Liver (tissue), 9 donors: ENCODE data around the gene ZDHHC14. TPM values are rescaled to one million over a fixed set of nuclear protein-coding genes. Genes with fewer than 3 reads are reported as not detected.

ENCODE experiments used
- DNase-seq: peaks from one replicate; pipeline ENCODE4 v3.0.0-alpha.2; 2017; ENCODE audit warnings: low spot score
- H3K27ac ChIP-seq, 2 donors: one replicate each; pipeline ENCODE4 v1.7.0; 2013; ENCODE audit warnings: inconsistent platforms in 2 of 2, low read length in 2 of 2, control low read depth in 1 of 2, low read depth in 1 of 2, mild to moderate bottlenecking in 1 of 2
- H3K27me3 ChIP-seq, 4 donors: one replicate each; pipeline versions ENCODE4 v1.6.1 to v1.7.0; 2013; ENCODE audit warnings: low read length in 3 of 4, inconsistent platforms in 1 of 4, mild to moderate bottlenecking in 1 of 4, moderate library complexity in 1 of 4; ENCODE audit not compliant: control insufficient read depth in 4 of 4, insufficient read depth in 4 of 4
- H3K36me3 ChIP-seq, 4 donors: one replicate each; pipeline versions ENCODE4 v1.6.1 to v1.7.0; 2013; ENCODE audit warnings: low read length in 3 of 4, mild to moderate bottlenecking in 3 of 4, low read depth in 1 of 4, moderate library complexity in 1 of 4; ENCODE audit not compliant: control insufficient read depth in 4 of 4, insufficient read depth in 3 of 4
- H3K4me1 ChIP-seq, 4 donors: one replicate each; pipeline versions ENCODE4 v1.6.1 to v1.7.0; 2013; ENCODE audit warnings: low read length in 3 of 4, mild to moderate bottlenecking in 3 of 4, moderate library complexity in 1 of 4; ENCODE audit not compliant: control insufficient read depth in 4 of 4, insufficient read depth in 4 of 4
- H3K4me3 ChIP-seq, 3 donors: one replicate each; pipeline versions ENCODE4 v1.6.1 to v1.7.0; 2013; ENCODE audit warnings: low read length in 3 of 3, control low read depth in 1 of 3, low read depth in 1 of 3, mild to moderate bottlenecking in 1 of 3
- H3K9ac ChIP-seq, 2 donors: one replicate each; pipeline ENCODE4 v1.7.0; 2013; ENCODE audit warnings: low read length in 2 of 2, mild to moderate bottlenecking in 2 of 2, moderate library complexity in 2 of 2, control low read depth in 1 of 2, low read depth in 1 of 2
- H3K9me3 ChIP-seq, 4 donors: one replicate each; pipeline versions ENCODE4 v1.6.1 to v1.7.0; 2013; ENCODE audit warnings: low read length in 3 of 4; ENCODE audit not compliant: control insufficient read depth in 4 of 4
- ATF3 ChIP-seq: IDR thresholded peaks from 2 replicates; pipeline ENCODE4 v1.6.1; 2016; ENCODE audit warnings: antibody characterized with exemption
- EGR1 ChIP-seq, 2 donors: IDR thresholded peaks; 2 replicates each; pipeline ENCODE4 v1.6.1; 2016 to 2018; ENCODE audit warnings: antibody characterized with exemption in 2 of 2, low read depth in 2 of 2
- FOXA1 ChIP-seq: IDR thresholded peaks from 2 replicates; pipeline ENCODE4 v1.6.1; 2016; ENCODE audit warnings: antibody characterized with exemption
- FOXA2 ChIP-seq: IDR thresholded peaks from 2 replicates; pipeline ENCODE4 v1.6.1; 2016; ENCODE audit warnings: antibody characterized with exemption
- GABPA ChIP-seq, 2 donors: IDR thresholded peaks in 1 of 2; conservative IDR thresholded peaks in 1 of 2; 2 replicates each; pipeline ENCODE4 v1.6.1; 2016; ENCODE audit warnings: antibody characterized with exemption in 2 of 2, mild to moderate bottlenecking in 1 of 2, moderate library complexity in 1 of 2
- HNF4A ChIP-seq, 2 donors: conservative IDR thresholded peaks; 2 replicates each; pipeline ENCODE4 v1.6.1; 2016; ENCODE audit warnings: antibody characterized with exemption in 2 of 2, mild to moderate bottlenecking in 2 of 2
- HNF4G ChIP-seq: IDR thresholded peaks from 2 replicates; pipeline ENCODE4 v1.6.1; 2016; ENCODE audit warnings: antibody characterized with exemption
- MAX ChIP-seq: IDR thresholded peaks from 2 replicates; pipeline ENCODE4 v1.6.1; 2016; ENCODE audit warnings: antibody characterized with exemption
- NR2F2 ChIP-seq: IDR thresholded peaks from 2 replicates; pipeline ENCODE4 v1.6.1; 2016; ENCODE audit warnings: antibody characterized with exemption
- RAD21 ChIP-seq, 2 donors: IDR thresholded peaks; 2 replicates each; pipeline ENCODE4 v1.6.1; 2016; ENCODE audit warnings: antibody characterized with exemption in 2 of 2, mild to moderate bottlenecking in 2 of 2
- RXRA ChIP-seq, 2 donors: IDR thresholded peaks; 2 replicates each; pipeline ENCODE4 v1.6.1; 2017 to 2018; ENCODE audit warnings: antibody characterized with exemption in 2 of 2, mild to moderate bottlenecking in 1 of 2
- SP1 ChIP-seq: IDR thresholded peaks from 2 replicates; pipeline ENCODE4 v1.6.1; 2018; ENCODE audit warnings: antibody characterized with exemption, mild to moderate bottlenecking
- TAF1 ChIP-seq: conservative IDR thresholded peaks from 2 replicates; pipeline ENCODE4 v1.6.1; 2016; ENCODE audit warnings: antibody characterized with exemption, mild to moderate bottlenecking
- YY1 ChIP-seq: IDR thresholded peaks from 2 replicates; pipeline ENCODE4 v1.6.1; 2016; ENCODE audit warnings: antibody characterized with exemption, mild to moderate bottlenecking
- WGBS: extraction: QIAGEN DNeasy Blood & Tissue Kit; methylation state at CpG from one replicate; pipeline ENCODE4 v1.1.7; 2013; 5-methylcytosine and 5-hydroxymethylcytosine counted together
- polyA plus RNA-seq, 2 donors: library from polyadenylated mRNA; stranded (reverse) in 1 of 2; unstranded in 1 of 2; fragments of 200-250 nt in 1 of 2; fragments of >200 nt in 1 of 2; fragmentation: Nextera tagmentation in 1 of 2; extraction: Ambion mirVana in 1 of 2; gene quantifications; one replicate each; pipeline versions ENCODE4 v1.2.1 to v1.2.3, GENCODE V29; 2013 to 2015
- total RNA-seq, 2 donors: library from RNA; depleted of rRNA; stranded (reverse); fragments of >200 nt; gene quantifications; one replicate each; pipeline ENCODE4 v1.2.3, GENCODE V29; 2014
- TF ChIP-seq, protein P1 (sequence below): IDR thresholded peaks from 2 replicates; pipeline ENCODE4 v1.6.1; 2016; ENCODE audit warnings: antibody characterized with exemption, mild to moderate bottlenecking
- TF ChIP-seq, protein P2 (sequence below): IDR thresholded peaks from 2 replicates; pipeline ENCODE4 v1.6.1; 2016; ENCODE audit warnings: antibody characterized with exemption
- donor health status: healthy.
- donor health status: healthy.
- donor health status: healthy.
- donor health status: healthy.
- donor health status: healthy.

The ZDHHC14 gene
- total and polyA plus RNA-seq, 4 donors, result 4.4 to 11.7 (median 8.4) TPM

DNA sequence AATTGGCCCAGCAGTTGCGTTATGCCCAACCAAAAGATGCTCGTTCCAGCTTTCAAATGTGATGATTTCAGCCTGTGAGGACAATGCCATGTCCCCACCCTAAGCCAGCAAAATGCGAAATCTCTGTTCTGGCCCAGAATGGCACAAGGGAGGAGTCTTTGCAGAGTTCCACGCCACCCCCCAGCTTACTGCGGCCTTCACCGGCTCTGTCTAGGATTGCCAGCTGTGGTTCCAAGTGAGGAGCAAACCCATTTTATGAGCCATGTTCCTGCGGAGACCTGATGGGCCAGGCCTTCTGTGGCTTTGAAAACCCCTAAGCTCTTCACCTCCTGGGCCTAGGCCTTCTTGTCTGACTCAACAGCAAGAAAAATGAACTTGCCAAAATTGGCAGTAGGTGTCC is 295.3 kb downstream of the ZDHHC14 start:
- Histone ChIP-seq H3K9me3 (no peaks in the 10 kb centered on the region), H3K27me3 (no peaks in the 10 kb centered on the region), H3K36me3 (peaks cover 0 to 5% (median 0%) of the 10 kb centered on the region in 4 donors), H3K9ac (no peak overlapping the region), H3K4me3 (no peak overlapping the region), H3K27ac (no peak overlapping the region), H3K4me1 (no peaks in the 10 kb centered on the region)
- 82% methylated on average over 7 of the region's 7 CpGs for WGBS
- DNase-seq, result no peak
- TF ChIP-seq HNF4G (no peak), NR2F2 (no peak), RAD21 (IDR thresholded peaks at IDR 0.05) (no peak), YY1 (no peak), TAF1 (no peak), MAX (no peak), SP1 (no peak), FOXA1 (no peak), HNF4A (conservative IDR thresholded peaks at IDR 0.05) (no peak), FOXA2 (no peak), ATF3 (no peak), RXRA (IDR thresholded peaks at IDR 0.05) (no peak), EGR1 (IDR thresholded peaks at IDR 0.05; ENCODE audit: low read depth in 2 of 2) (no peak), GABPA (IDR thresholded peaks at IDR 0.05 in 1 of 2, conservative IDR thresholded peaks at IDR 0.05 in 1 of 2) (no peak)
- TF ChIP-seq, protein P1, sequence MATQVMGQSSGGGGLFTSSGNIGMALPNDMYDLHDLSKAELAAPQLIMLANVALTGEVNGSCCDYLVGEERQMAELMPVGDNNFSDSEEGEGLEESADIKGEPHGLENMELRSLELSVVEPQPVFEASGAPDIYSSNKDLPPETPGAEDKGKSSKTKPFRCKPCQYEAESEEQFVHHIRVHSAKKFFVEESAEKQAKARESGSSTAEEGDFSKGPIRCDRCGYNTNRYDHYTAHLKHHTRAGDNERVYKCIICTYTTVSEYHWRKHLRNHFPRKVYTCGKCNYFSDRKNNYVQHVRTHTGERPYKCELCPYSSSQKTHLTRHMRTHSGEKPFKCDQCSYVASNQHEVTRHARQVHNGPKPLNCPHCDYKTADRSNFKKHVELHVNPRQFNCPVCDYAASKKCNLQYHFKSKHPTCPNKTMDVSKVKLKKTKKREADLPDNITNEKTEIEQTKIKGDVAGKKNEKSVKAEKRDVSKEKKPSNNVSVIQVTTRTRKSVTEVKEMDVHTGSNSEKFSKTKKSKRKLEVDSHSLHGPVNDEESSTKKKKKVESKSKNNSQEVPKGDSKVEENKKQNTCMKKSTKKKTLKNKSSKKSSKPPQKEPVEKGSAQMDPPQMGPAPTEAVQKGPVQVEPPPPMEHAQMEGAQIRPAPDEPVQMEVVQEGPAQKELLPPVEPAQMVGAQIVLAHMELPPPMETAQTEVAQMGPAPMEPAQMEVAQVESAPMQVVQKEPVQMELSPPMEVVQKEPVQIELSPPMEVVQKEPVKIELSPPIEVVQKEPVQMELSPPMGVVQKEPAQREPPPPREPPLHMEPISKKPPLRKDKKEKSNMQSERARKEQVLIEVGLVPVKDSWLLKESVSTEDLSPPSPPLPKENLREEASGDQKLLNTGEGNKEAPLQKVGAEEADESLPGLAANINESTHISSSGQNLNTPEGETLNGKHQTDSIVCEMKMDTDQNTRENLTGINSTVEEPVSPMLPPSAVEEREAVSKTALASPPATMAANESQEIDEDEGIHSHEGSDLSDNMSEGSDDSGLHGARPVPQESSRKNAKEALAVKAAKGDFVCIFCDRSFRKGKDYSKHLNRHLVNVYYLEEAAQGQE, result no peak
- TF ChIP-seq, protein P2, sequence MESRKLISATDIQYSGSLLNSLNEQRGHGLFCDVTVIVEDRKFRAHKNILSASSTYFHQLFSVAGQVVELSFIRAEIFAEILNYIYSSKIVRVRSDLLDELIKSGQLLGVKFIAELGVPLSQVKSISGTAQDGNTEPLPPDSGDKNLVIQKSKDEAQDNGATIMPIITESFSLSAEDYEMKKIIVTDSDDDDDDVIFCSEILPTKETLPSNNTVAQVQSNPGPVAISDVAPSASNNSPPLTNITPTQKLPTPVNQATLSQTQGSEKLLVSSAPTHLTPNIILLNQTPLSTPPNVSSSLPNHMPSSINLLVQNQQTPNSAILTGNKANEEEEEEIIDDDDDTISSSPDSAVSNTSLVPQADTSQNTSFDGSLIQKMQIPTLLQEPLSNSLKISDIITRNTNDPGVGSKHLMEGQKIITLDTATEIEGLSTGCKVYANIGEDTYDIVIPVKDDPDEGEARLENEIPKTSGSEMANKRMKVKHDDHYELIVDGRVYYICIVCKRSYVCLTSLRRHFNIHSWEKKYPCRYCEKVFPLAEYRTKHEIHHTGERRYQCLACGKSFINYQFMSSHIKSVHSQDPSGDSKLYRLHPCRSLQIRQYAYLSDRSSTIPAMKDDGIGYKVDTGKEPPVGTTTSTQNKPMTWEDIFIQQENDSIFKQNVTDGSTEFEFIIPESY, result no peak

- WGBS, result 95% methylated on average over 4 of the region's 4 CpGs
- Histone ChIP-seq H3K27me3 (no peaks in the 10 kb centered on the region), H3K27ac (no peak overlapping the region), H3K9me3 (no peaks in the 10 kb centered on the region), H3K36me3 (peaks cover 0 to 5% (median 0%) of the 10 kb centered on the region in 4 donors), H3K4me3 (no peak overlapping the region), H3K9ac (no peak overlapping the region), H3K4me1 (no peaks in the 10 kb centered on the region)
- DNase-seq, result no peak
- no peak for TF ChIP-seq RAD21 (IDR thresholded peaks at IDR 0.05)
These were observed 296.2 kb downstream of the ZDHHC14 start for GRCh38 chr6:157677235-157677634.
